H1 (cell line): ENCODE data around the gene TMEM163. TPM values are rescaled to one million over a fixed set of nuclear protein-coding genes. Genes with fewer than 3 reads are reported as not detected.

ENCODE experiments used
- CBX5 ChIP-seq: fragments of 300-800, 300-1000 bp; sonication (generic); IDR thresholded peaks from 2 replicates; pipeline ENCODE4 v1.7.1; 2016; ENCODE audit warnings: antibody characterized with exemption, low read length, low read depth
- CHD1 ChIP-seq: IDR thresholded peaks from 2 replicates; pipeline ENCODE4 v1.6.1; 2012; ENCODE audit warnings: low read depth, low read length, improper control_type of control experiment
- HDAC6 ChIP-seq: IDR thresholded peaks from one replicate; pipeline ENCODE4 v1.7.1; 2012; ENCODE audit warnings: low read depth, mild to moderate bottlenecking, inconsistent platforms, low read length, moderate library complexity
- PHF8 ChIP-seq: fragments of 200-600 bp; sonication (generic); conservative IDR thresholded peaks from 2 replicates; pipeline ENCODE4 v1.7.1; 2012; ENCODE audit warnings: low read depth, mild to moderate bottlenecking, inconsistent platforms, low read length, moderate library complexity
- RBBP5 ChIP-seq: IDR thresholded peaks from 2 replicates; pipeline ENCODE4 v1.7.1; 2012; ENCODE audit warnings: low read depth, mild to moderate bottlenecking, inconsistent platforms, low read length, moderate library complexity, borderline replicate concordance
- TBP ChIP-seq: IDR thresholded peaks from 2 replicates; pipeline ENCODE4 v1.6.1; 2011; ENCODE audit warnings: low read depth, low read length, improper control_type of control experiment
- TCF12 ChIP-seq: IDR thresholded peaks from 2 replicates; pipeline ENCODE4 v1.6.1; 2011; ENCODE audit warnings: low read depth, mild to moderate bottlenecking, low read length
- polyA plus RNA-seq, 7 experiments: library from polyadenylated mRNA; depleted of rRNA in 3 of 7; stranded (reverse) in 5 of 7; unstranded in 2 of 7; fragments of >200 nt in 5 of 7; fragments of 200-250 nt in 2 of 7; gene quantifications; 1 replicate in 5 of 7; 2 replicates in 1 of 7; 4 replicates in 1 of 7; pipeline versions ENCODE4 v1.2.1 to v1.2.3, GENCODE V29; 2011 to 2013; ENCODE audit warnings: missing spikeins in 2 of 7, mixed read lengths in 2 of 7
- total RNA-seq: library from RNA; stranded (reverse); fragmentation: NEBNext Ultra II Directional; extraction: Animal tissue kit (Norgen Biotek cat#: 25700); gene quantifications from 2 replicates; pipeline ENCODE4 v1.2.1, GENCODE V29; 2021
- TF ChIP-seq, protein P1 (sequence below): IDR thresholded peaks from 2 replicates; pipeline ENCODE4 v1.6.1; 2012; ENCODE audit warnings: inconsistent platforms

TMEM163 gene
- total and polyA plus RNA-seq, 2 of the 8 experiments (the other 6 are each of a cell fraction or from before 2014, with no cell fraction given), result 2.8 to 3.2 TPM

DNA sequence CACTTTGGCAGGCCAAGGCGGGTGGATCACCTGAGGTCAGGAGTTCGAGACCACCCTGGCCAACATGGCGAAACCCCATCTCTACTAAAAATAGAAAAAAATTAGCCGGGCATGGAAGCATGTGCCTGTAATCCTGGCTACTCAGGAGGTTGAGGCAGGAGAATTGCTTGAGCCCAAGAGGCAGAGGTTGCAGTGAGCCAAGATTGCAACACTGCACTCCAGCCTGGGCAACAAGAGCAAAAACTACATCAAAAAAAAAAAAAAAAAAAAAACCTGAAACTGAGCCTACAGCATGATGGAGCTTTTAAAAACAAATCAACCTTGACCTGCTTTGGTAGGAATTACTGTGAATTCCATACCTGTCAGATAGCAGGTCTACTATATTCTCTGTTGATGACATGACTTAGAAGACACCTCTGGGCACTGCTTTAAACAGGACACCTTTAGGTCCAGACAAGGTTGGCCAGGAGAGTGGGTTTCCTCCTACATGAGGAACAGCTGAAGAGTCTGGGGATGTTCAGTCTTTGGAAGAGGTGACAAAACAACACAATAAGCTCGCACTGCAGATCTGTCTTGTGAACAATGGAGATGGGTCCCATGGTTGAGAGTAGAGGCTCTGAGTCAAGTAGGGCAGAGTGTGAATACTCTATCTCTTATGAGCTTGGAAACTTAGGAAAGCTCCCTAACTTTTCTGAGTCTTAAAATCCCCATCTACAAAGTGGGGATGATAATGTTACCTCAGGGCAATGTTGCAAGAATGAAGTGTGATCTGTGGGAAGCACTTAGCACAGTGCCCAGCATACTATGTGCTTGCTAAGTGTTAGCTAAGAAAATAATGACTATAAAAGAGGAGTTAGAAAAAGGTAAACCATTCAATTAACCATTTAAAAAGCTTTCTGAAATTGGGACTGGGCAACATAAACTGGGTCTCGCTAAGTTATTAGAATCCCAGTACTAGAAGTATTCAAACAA is 25.2 kb downstream of the TMEM163 start (continued):
- TF ChIP-seq CHD1 (no peak), TCF12 (no peak), RBBP5 (no peak), HDAC6 (no peak), TBP (no peak), CBX5 (no peak), PHF8 (no peak)
- TF ChIP-seq, protein P1, sequence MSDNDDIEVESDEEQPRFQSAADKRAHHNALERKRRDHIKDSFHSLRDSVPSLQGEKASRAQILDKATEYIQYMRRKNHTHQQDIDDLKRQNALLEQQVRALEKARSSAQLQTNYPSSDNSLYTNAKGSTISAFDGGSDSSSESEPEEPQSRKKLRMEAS, result no peak
- TF ChIP-seq, all 59 proteins: peak for 0
